ENCODE measurements around the gene CYP2F1.
A peak's percentile ranks its signal among the peaks of the same experiment; 100 is the strongest.
"Not testable (repeated sequence)": the region's sequence is repeated elsewhere in the genome, so short reads cannot be mapped to it uniquely, and the experiment has no call there.

CYP2F1 gene

DNA sequence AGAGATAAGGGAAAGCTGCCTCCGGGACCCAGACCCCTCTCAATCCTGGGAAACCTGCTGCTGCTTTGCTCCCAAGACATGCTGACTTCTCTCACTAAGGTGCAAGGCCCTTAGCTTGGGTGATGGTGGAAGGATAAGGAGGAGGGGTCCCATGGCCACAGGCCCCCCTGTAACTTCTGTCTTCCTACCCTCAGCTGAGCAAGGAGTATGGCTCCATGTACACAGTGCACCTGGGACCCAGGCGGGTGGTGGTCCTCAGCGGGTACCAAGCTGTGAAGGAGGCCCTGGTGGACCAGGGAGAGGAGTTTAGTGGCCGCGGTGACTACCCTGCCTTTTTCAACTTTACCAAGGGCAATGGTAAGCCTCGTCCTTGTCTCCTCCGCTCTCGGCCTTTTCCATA lies 2.0 kb downstream of the CYP2F1 start:
- Histone ChIP-seq H3K4ac (ENCODE audit: low read length) (no peak overlapping the region), H3K36me3 (replicated peaks in 1 of 2; ENCODE audit: control insufficient read depth in 2 of 2, insufficient read depth in 2 of 2, low read length in 2 of 2) (no peaks in the 10 kb centered on the region)
- no CpG with 5 or more reads among the region's 8 CpGs for WGBS, 2 donors (ENCODE audit: extremely low coverage in 2 of 2, insufficient read length in 2 of 2, insufficient replicate concordance in 1 of 2)

DNA sequence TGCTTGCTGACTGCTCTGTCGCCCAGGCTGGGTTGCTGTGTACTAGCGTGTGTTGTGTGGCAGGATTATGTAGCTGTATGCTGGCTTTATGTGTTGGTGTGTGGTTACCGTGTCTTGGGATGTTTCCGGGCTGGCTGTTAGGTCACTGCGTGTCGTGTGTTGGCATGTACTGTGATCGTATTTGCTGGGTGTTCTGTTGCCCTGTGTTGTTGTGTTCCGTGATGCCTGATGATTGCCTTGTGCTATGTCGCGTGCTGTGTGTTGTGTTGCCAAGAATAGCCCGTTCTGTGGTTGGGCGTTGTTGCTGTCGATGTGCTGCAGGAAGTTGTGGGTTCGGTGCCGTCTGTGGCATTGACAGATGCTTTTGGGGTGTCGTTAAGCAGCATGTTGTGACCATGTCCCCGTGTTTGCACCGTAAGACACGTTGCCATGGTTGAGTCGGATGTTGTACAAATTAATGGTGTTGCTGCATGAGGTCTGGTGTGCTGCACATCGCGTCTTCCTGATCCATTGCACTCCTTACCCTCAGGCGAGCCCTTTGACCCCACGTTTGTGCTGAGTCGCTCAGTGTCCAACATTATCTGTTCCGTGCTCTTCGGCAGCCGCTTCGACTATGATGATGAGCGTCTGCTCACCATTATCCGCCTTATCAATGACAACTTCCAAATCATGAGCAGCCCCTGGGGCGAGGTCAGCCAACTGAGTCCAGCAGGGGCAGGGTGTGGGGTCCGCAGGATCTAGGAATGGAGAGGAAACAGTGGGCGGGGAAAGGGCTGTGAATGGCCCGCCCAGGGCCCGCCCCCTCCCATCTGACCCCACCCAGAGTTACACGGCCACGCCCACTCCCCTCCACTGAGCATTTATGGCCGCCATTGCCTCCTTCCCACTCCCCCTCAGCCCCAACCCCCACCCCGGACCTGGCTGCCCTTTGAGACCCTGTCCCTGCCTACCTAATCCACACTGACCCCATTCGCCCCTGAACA lies 7.0 kb downstream of the CYP2F1 start:
- H3K9me3 ChIP-seq (replicated peaks in 1 of 2; ENCODE audit: control insufficient read depth in 2 of 2, insufficient read depth in 1 of 2, low read depth in 1 of 2, low read length in 2 of 2); H3K23ac ChIP-seq (ENCODE audit: low read depth, low read length, poor library complexity); DNase-seq (ENCODE audit: low spot score); H3K4me3 ChIP-seq (ENCODE audit: low read length in 2 of 2); H3K4ac ChIP-seq (ENCODE audit: low read length); H4K8ac ChIP-seq (ENCODE audit: low read depth, low read length); H2AFZ ChIP-seq (ENCODE audit: low read length); H2BK5ac ChIP-seq (ENCODE audit: low read length); H2BK15ac ChIP-seq (ENCODE audit: low read length); H3K4me1 ChIP-seq (ENCODE audit: control insufficient read depth in 2 of 2, insufficient read depth in 1 of 2, low read depth in 1 of 2, low read length in 2 of 2); H3K4me2 ChIP-seq (ENCODE audit: insufficient read depth, low read length, poor library complexity, severe bottlenecking); H3K36me3 ChIP-seq (replicated peaks in 1 of 2; ENCODE audit: control insufficient read depth in 2 of 2, insufficient read depth in 2 of 2, low read length in 2 of 2); H2BK12ac ChIP-seq (ENCODE audit: low read length); H3K9ac ChIP-seq (ENCODE audit: low read depth, low read length, poor library complexity); H3K27me3 ChIP-seq (ENCODE audit: control insufficient read depth in 3 of 3, insufficient read depth in 3 of 3, low read depth in 1 of 3, low read length in 3 of 3); H3K27ac ChIP-seq (replicated peaks; ENCODE audit: low read length); H2BK120ac ChIP-seq (ENCODE audit: low read depth, low read length); H4K91ac ChIP-seq (ENCODE audit: low read depth, low read length, poor library complexity); H2AK5ac ChIP-seq (ENCODE audit: low read depth, low read length); H3K79me1 ChIP-seq (ENCODE audit: low read depth, low read length): not testable (repeated sequence)
- peak overlapping the region; percentile 10 for H3K14ac ChIP-seq (ENCODE audit: low read length)
- peak overlapping the region; percentile 44 for H3K18ac ChIP-seq (ENCODE audit: low read length)
- no CpG with 5 or more reads among the region's 41 CpGs for WGBS, 2 donors (ENCODE audit: extremely low coverage in 2 of 2, insufficient read length in 2 of 2, insufficient replicate concordance in 1 of 2)

More for the DNA sequence above, 2.0 kb downstream of the CYP2F1 start:
- H2BK120ac ChIP-seq (ENCODE audit: low read depth, low read length) = no peak overlapping the region
- no peak overlapping the region for H2BK5ac ChIP-seq (ENCODE audit: low read length)
- H3K4me1 ChIP-seq (ENCODE audit: control insufficient read depth in 2 of 2, insufficient read depth in 1 of 2, low read depth in 1 of 2, low read length in 2 of 2) = no peaks in the 10 kb centered on the region
- no peak overlapping the region for H4K8ac ChIP-seq (ENCODE audit: low read depth, low read length)
- DNase-seq (ENCODE audit: low spot score) = no peak
- H3K4me3 ChIP-seq (ENCODE audit: low read length in 2 of 2) = no peak overlapping the region
- H3K4me2 ChIP-seq (ENCODE audit: insufficient read depth, low read length, poor library complexity, severe bottlenecking) = no peak overlapping the region
- no peaks in the 10 kb centered on the region for H3K27me3 ChIP-seq (ENCODE audit: control insufficient read depth in 3 of 3, insufficient read depth in 3 of 3, low read depth in 1 of 3, low read length in 3 of 3)
- no peak overlapping the region for H4K91ac ChIP-seq (ENCODE audit: low read depth, low read length, poor library complexity)
- no peak overlapping the region for H2BK12ac ChIP-seq (ENCODE audit: low read length)
- no peak overlapping the region for H3K14ac ChIP-seq (ENCODE audit: low read length)
- no peak overlapping the region for H2AK5ac ChIP-seq (ENCODE audit: low read depth, low read length)
- H3K9me3 ChIP-seq (replicated peaks in 1 of 2; ENCODE audit: control insufficient read depth in 2 of 2, insufficient read depth in 1 of 2, low read depth in 1 of 2, low read length in 2 of 2) = peaks cover 0 to 16% of the 10 kb centered on the region in 2 donors
- no peak overlapping the region for H2BK15ac ChIP-seq (ENCODE audit: low read length)
- no peak overlapping the region for H3K9ac ChIP-seq (ENCODE audit: low read depth, low read length, poor library complexity)
- H3K27ac ChIP-seq (replicated peaks; ENCODE audit: low read length) = no peak overlapping the region
- H3K79me1 ChIP-seq (ENCODE audit: low read depth, low read length) = no peaks in the 10 kb centered on the region
- no peak overlapping the region for H3K23ac ChIP-seq (ENCODE audit: low read depth, low read length, poor library complexity)
- no peak overlapping the region for H2AFZ ChIP-seq (ENCODE audit: low read length)
- no peak overlapping the region for H3K18ac ChIP-seq (ENCODE audit: low read length)

DNA sequence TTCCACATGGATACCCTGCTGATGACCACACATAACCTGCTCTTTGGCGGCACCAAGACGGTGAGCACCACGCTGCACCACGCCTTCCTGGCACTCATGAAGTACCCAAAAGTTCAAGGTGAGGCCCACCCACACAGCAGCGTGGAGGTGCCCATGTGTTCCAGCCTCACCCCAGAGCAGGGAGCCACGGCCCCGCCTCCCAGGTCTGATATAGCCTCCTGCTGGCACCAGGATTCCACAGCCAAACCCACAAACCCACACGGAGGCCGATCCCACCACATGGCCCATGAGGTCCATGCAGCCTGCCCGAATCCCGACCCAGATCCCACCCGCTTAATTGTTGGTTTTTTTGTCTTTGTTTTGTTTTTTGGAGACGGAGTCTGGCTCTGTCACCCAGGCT lies 8.6 kb downstream of the CYP2F1 start:
- H3K9ac ChIP-seq (ENCODE audit: low read depth, low read length, poor library complexity); H3K4me1 ChIP-seq (ENCODE audit: control insufficient read depth in 2 of 2, insufficient read depth in 1 of 2, low read depth in 1 of 2, low read length in 2 of 2); H3K4me3 ChIP-seq (ENCODE audit: low read length in 2 of 2); H3K4me2 ChIP-seq (ENCODE audit: insufficient read depth, low read length, poor library complexity, severe bottlenecking); H2BK120ac ChIP-seq (ENCODE audit: low read depth, low read length); H4K91ac ChIP-seq (ENCODE audit: low read depth, low read length, poor library complexity); H2BK15ac ChIP-seq (ENCODE audit: low read length); DNase-seq (ENCODE audit: low spot score); H2AFZ ChIP-seq (ENCODE audit: low read length); H2BK12ac ChIP-seq (ENCODE audit: low read length); H4K8ac ChIP-seq (ENCODE audit: low read depth, low read length); H3K36me3 ChIP-seq (replicated peaks in 1 of 2; ENCODE audit: control insufficient read depth in 2 of 2, insufficient read depth in 2 of 2, low read length in 2 of 2); H2BK5ac ChIP-seq (ENCODE audit: low read length); H3K79me1 ChIP-seq (ENCODE audit: low read depth, low read length); H3K27ac ChIP-seq (replicated peaks; ENCODE audit: low read length); H3K4ac ChIP-seq (ENCODE audit: low read length); H3K27me3 ChIP-seq (ENCODE audit: control insufficient read depth in 3 of 3, insufficient read depth in 3 of 3, low read depth in 1 of 3, low read length in 3 of 3); H2AK5ac ChIP-seq (ENCODE audit: low read depth, low read length); H3K9me3 ChIP-seq (replicated peaks in 1 of 2; ENCODE audit: control insufficient read depth in 2 of 2, insufficient read depth in 1 of 2, low read depth in 1 of 2, low read length in 2 of 2): not testable (repeated sequence)
- H3K14ac ChIP-seq (ENCODE audit: low read length) = peak overlapping the region; percentile 21
- peak overlapping the region; percentile 55 for H3K23ac ChIP-seq (ENCODE audit: low read depth, low read length, poor library complexity)
- no CpG with 5 or more reads among the region's 13 CpGs for WGBS, 2 donors (ENCODE audit: extremely low coverage in 2 of 2, insufficient read length in 2 of 2, insufficient replicate concordance in 1 of 2)
- H3K18ac ChIP-seq (ENCODE audit: low read length) = peak overlapping the region; percentile 57

DNA sequence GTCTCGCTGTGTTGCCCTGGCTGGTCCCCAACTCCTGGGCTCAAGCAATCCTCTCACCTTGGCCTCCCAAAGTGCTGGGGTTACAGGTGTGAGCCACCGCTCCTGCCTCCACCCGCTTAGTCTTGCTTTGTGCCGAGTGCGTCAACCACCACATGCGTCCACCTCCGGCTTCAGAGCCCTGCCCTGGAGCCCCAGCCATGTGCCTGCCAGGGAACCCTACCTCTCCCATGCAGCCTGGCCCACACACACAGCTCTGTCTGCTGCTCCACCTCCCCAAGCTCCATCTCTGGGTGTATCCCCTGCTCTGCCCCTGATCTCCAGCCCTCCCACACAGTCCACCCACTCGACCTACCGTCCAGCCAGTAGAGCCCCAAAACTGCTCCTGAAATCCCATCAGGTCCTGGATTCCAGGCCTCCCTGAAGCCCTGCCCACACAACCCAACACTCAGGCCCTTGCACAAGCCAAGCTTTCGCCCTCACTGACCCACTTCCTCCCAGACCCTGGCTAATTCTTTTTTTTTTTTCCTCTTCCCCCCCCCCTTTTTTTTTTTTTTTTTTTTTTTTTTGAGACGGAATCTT lies 9.6 kb downstream of the CYP2F1 start:
- Histone ChIP-seq H3K4me1 (ENCODE audit: control insufficient read depth in 2 of 2, insufficient read depth in 1 of 2, low read depth in 1 of 2, low read length in 2 of 2) (no peaks in the 10 kb centered on the region), H2BK15ac (ENCODE audit: low read length) (no peak overlapping the region), H4K8ac (ENCODE audit: low read depth, low read length) (no peak overlapping the region), H2BK5ac (ENCODE audit: low read length) (no peak overlapping the region), H3K4ac (ENCODE audit: low read length) (no peak overlapping the region), H3K14ac (ENCODE audit: low read length) (no peak overlapping the region), H3K27ac (replicated peaks; ENCODE audit: low read length) (no peak overlapping the region), H3K18ac (ENCODE audit: low read length) (peak overlapping the region; percentile 19), H2AFZ (ENCODE audit: low read length) (no peak overlapping the region), H3K79me1 (ENCODE audit: low read depth, low read length) (no peaks in the 10 kb centered on the region), H2BK120ac (ENCODE audit: low read depth, low read length) (no peak overlapping the region), H3K9ac (ENCODE audit: low read depth, low read length, poor library complexity) (no peak overlapping the region), H3K9me3 (replicated peaks in 1 of 2; ENCODE audit: control insufficient read depth in 2 of 2, insufficient read depth in 1 of 2, low read depth in 1 of 2, low read length in 2 of 2) (no peaks in the 10 kb centered on the region), H3K23ac (ENCODE audit: low read depth, low read length, poor library complexity) (no peak overlapping the region), H4K91ac (ENCODE audit: low read depth, low read length, poor library complexity) (no peak overlapping the region), H3K27me3 (ENCODE audit: control insufficient read depth in 3 of 3, insufficient read depth in 3 of 3, low read depth in 1 of 3, low read length in 3 of 3) (peaks cover 0 to 7% (median 0%) of the 10 kb centered on the region in 3 experiments), H3K4me3 (ENCODE audit: low read length in 2 of 2) (no peak overlapping the region), H3K4me2 (ENCODE audit: insufficient read depth, low read length, poor library complexity, severe bottlenecking) (no peak overlapping the region), H2AK5ac (ENCODE audit: low read depth, low read length) (peak overlapping the region; percentile 70), H2BK12ac (ENCODE audit: low read length) (peak overlapping the region; percentile 73), H3K36me3 (replicated peaks in 1 of 2; ENCODE audit: control insufficient read depth in 2 of 2, insufficient read depth in 2 of 2, low read length in 2 of 2) (no peaks in the 10 kb centered on the region)
- no peak for DNase-seq (ENCODE audit: low spot score)
- no CpG with 5 or more reads among the region's 11 CpGs for WGBS, 2 donors (ENCODE audit: extremely low coverage in 2 of 2, insufficient read length in 2 of 2, insufficient replicate concordance in 1 of 2)
